GM23338 (cell line): ENCODE measurements around the gene ZNF740. TPM values are rescaled to one million over a fixed set of nuclear protein-coding genes. Genes with fewer than 3 reads are reported as not detected.

Experiments used
- ATAC-seq: fragments of 200-7000 bp; cut with Tn5 transposase; 3 replicates; pipeline ENCODE4 v1.9.1; 2020
- DNase-seq: peaks from one replicate; pipeline ENCODE4 v3.0.0-alpha.2; 2015; ENCODE audit warnings: low spot score
- H2AFZ ChIP-seq: fragments of 200-600 bp; sonication (generic); 2 replicates; pipeline ENCODE4 v1.8.0; 2016; ENCODE audit warnings: antibody characterized with exemption, mild to moderate bottlenecking, moderate library complexity
- H3F3A ChIP-seq: fragments of 200-600 bp; sonication (generic); replicated peaks from 2 replicates; pipeline ENCODE4 v1.8.0; 2017; ENCODE audit warnings: antibody characterized with exemption, mixed run types, low read depth
- H3K27ac ChIP-seq: fragments of 200-600 bp; sonication (generic); 2 replicates; pipeline ENCODE4 v1.6.1; 2016; ENCODE audit warnings: low read depth
- H3K27me3 ChIP-seq: fragments of 200-600 bp; sonication (generic); 2 replicates; pipeline ENCODE4 v1.8.0; 2016; ENCODE audit warnings: mild to moderate bottlenecking, mixed run types, moderate library complexity; ENCODE audit not compliant: insufficient read depth
- H3K36me3 ChIP-seq: fragments of 200-600 bp; sonication (generic); 2 replicates; pipeline ENCODE4 v1.8.0; 2016; ENCODE audit warnings: mild to moderate bottlenecking; ENCODE audit not compliant: insufficient read depth
- H3K4me1 ChIP-seq: fragments of 200-600 bp; sonication (generic); 2 replicates; pipeline ENCODE4 v1.8.0; 2016; ENCODE audit warnings: mild to moderate bottlenecking, moderate library complexity; ENCODE audit not compliant: insufficient read depth
- H3K4me2 ChIP-seq: fragments of 200-600 bp; sonication (generic); 2 replicates; pipeline ENCODE4 v1.7.1; 2017; ENCODE audit warnings: mixed run types
- H3K4me3 ChIP-seq: fragments of 200-600 bp; sonication (generic); 2 replicates; pipeline ENCODE4 v1.6.1; 2016; ENCODE audit warnings: mixed run types
- H3K79me2 ChIP-seq: fragments of 200-600 bp; sonication (generic); replicated peaks from 2 replicates; pipeline ENCODE4 v1.8.0; 2017; ENCODE audit warnings: mild to moderate bottlenecking; ENCODE audit not compliant: insufficient read depth
- H3K9me2 ChIP-seq: fragments of 200-600 bp; sonication (generic); 2 replicates; pipeline ENCODE4 v1.8.0; 2017; ENCODE audit not compliant: insufficient read depth
- H4K20me1 ChIP-seq: fragments of 200-600 bp; sonication (generic); replicated peaks from 2 replicates; pipeline ENCODE4 v1.8.0; 2017; ENCODE audit warnings: mild to moderate bottlenecking; ENCODE audit not compliant: insufficient read depth
- H3K27ac Mint-ChIP-seq: 2 replicates; pipeline ENCODE4 v1.8.0; 2020; ENCODE audit warnings: inconsistent platforms, mild to moderate bottlenecking, moderate library complexity, mixed read lengths
- H3K27me3 Mint-ChIP-seq: 3 replicates; pipeline ENCODE4 v1.8.0; 2022; ENCODE audit warnings: low read depth, mild to moderate bottlenecking, moderate library complexity, mixed read lengths, inconsistent platforms; ENCODE audit not compliant: insufficient read depth, poor library complexity
- H3K36me3 Mint-ChIP-seq: 3 replicates; pipeline ENCODE4 v1.8.0; 2021; ENCODE audit warnings: low read depth, mild to moderate bottlenecking, inconsistent platforms, moderate library complexity, mixed read lengths
- H3K4me1 Mint-ChIP-seq: 3 replicates; pipeline ENCODE4 v1.8.0; 2020; ENCODE audit warnings: mild to moderate bottlenecking, inconsistent platforms, mixed read lengths
- H3K4me3 Mint-ChIP-seq: 3 replicates; pipeline ENCODE4 v1.8.0; 2021; ENCODE audit warnings: moderate library complexity, mild to moderate bottlenecking, inconsistent platforms, mixed read lengths
- H3K9me3 Mint-ChIP-seq: 3 replicates; pipeline ENCODE4 v1.8.0; 2020; ENCODE audit warnings: moderate library complexity, mild to moderate bottlenecking, inconsistent platforms, mixed read lengths
- CREB1 ChIP-seq: fragments of 250-450 bp; sonication (Bioruptor Pico); IDR thresholded peaks from 2 replicates; pipeline ENCODE4 v1.5.0; 2020; ENCODE audit warnings: low read depth, mild to moderate bottlenecking, moderate library complexity
- EZH2 ChIP-seq: fragments of 200-600 bp; sonication (generic); IDR thresholded peaks from one replicate; pipeline ENCODE4 v1.8.0; 2017; ENCODE audit warnings: antibody characterized with exemption, mild to moderate bottlenecking, low read depth; ENCODE audit not compliant: unreplicated experiment
- EZH2phosphoT487 ChIP-seq: fragments of 200-600 bp; sonication (generic); IDR thresholded peaks from one replicate; pipeline ENCODE4 v1.8.1; 2018; ENCODE audit warnings: antibody characterized with exemption; ENCODE audit not compliant: unreplicated experiment
- NANOG ChIP-seq: IDR thresholded peaks from 2 replicates; pipeline ENCODE4 v1.6.1; 2016; ENCODE audit warnings: antibody characterized with exemption, borderline replicate concordance
- ZNF114 ChIP-seq: fragments of 250-450 bp; sonication (Bioruptor Pico); IDR thresholded peaks from 2 replicates; pipeline ENCODE4 v1.5.0; 2020; ENCODE audit warnings: mild to moderate bottlenecking, moderate library complexity
- polyA plus RNA-seq: library from polyadenylated mRNA; unstranded; fragments of >200 nt; fragmentation: Nextera tagmentation; extraction: Ambion mirVana; gene quantifications from 2 replicates; pipeline ENCODE4 v1.2.1, GENCODE V29; 2016
- total RNA-seq: library from RNA; depleted of rRNA; stranded (reverse); fragments of >200 nt; shearing (Covaris generic); gene quantifications from 2 replicates; pipeline ENCODE4 v1.2.3, GENCODE V29; 2014
- TF ChIP-seq, protein P1 (sequence below): IDR thresholded peaks from 2 replicates; pipeline ENCODE4 v1.6.1; 2016; ENCODE audit warnings: antibody characterized with exemption
- TF ChIP-seq, protein P2 (sequence below), 2 experiments: fragments of 200-600 bp in 1 of 2; sonication (generic) in 1 of 2; conservative IDR thresholded peaks; 2 replicates each; pipeline versions ENCODE4 v1.5.1 to v1.6.1; 2016 to 2017; ENCODE audit warnings: antibody characterized with exemption in 2 of 2, low read depth in 2 of 2, mild to moderate bottlenecking in 2 of 2, moderate library complexity in 1 of 2
- TF ChIP-seq, protein P3 (sequence below): fragments of 250-450 bp; sonication (Bioruptor Pico); IDR thresholded peaks from 2 replicates; pipeline ENCODE4 v1.5.0; 2020; ENCODE audit warnings: mild to moderate bottlenecking, moderate library complexity

ZNF740 gene
- total and polyA plus RNA-seq, 2 experiments from 2014 or later = 2.6 to 13.0 TPM

DNA sequence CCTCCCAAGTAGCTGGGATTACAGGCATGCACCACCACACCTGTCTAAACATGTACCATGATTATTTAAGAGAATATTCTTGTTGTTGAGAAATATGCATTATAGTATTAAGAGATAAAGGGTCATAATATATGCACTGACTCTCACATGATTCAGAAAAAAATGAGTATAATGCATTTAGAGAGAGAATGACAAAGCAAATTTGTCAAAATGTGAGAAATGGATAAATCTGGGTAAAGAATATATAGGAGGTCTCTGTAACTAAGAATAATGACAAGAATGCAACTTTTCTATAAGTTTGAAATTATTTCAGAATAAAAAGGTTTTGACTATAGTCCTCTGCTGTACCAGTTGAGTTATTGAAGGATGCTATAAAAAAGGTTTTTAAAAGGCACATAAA, 28.1 kb upstream of the ZNF740 start (continued):
- TF ChIP-seq, protein P1, sequence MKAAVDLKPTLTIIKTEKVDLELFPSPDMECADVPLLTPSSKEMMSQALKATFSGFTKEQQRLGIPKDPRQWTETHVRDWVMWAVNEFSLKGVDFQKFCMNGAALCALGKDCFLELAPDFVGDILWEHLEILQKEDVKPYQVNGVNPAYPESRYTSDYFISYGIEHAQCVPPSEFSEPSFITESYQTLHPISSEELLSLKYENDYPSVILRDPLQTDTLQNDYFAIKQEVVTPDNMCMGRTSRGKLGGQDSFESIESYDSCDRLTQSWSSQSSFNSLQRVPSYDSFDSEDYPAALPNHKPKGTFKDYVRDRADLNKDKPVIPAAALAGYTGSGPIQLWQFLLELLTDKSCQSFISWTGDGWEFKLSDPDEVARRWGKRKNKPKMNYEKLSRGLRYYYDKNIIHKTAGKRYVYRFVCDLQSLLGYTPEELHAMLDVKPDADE = no peak
- TF ChIP-seq EZH2 (no peak), EZH2phosphoT487 (no peak)

DNA sequence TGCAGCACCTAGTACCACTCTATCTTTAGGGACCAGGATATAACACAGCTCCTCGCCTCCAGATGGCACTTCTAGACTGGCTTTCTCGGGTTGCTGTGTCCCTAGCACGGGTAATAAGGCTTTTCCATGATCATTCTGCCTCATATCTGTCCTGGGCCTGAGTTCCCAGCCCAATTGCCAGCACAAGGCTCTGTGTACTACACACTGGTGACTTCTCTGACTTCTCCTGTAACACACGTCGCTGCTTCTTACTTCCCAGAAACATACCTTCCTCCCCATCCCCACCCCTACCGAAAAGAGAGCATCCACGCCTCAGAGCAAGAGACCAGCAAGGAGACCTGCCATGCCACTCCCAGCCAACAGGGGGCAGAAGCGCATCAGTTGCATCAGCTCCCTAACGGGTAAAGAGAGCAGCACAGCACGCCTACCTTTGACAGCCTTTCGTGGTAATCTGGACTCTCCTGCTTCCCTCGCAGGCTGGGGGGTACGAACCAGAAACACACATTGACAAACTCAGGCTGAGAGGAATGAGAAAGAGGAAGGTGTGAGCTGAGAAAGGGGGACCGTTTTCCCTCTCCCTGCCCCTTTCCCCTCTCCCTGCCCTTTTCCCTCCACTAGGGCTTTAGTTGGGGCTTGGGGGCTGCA, 21.2 kb upstream of the ZNF740 start:
- Histone ChIP-seq H3K4me2 (peak overlapping the region; percentile 74), H4K20me1 (no peaks in the 10 kb centered on the region), H3K79me2 (no peaks in the 10 kb centered on the region), H3K27me3 (peaks cover 34% of the 10 kb centered on the region), H3K4me3 (peak overlapping the region; percentile 29), H3K9me2 (no peaks in the 10 kb centered on the region), H3K36me3 (no peaks in the 10 kb centered on the region), H3K4me1 (peaks cover 4% of the 10 kb centered on the region; the same call in 1 of the 2 replicates), H3K27ac (no peak overlapping the region), H2AFZ (peak overlapping the region; percentile 44), H3F3A (0 out of 2 replicates have a peak, but pooled peaks cover 5% of the 10 kb centered on the region)
- TF ChIP-seq, protein P2, sequence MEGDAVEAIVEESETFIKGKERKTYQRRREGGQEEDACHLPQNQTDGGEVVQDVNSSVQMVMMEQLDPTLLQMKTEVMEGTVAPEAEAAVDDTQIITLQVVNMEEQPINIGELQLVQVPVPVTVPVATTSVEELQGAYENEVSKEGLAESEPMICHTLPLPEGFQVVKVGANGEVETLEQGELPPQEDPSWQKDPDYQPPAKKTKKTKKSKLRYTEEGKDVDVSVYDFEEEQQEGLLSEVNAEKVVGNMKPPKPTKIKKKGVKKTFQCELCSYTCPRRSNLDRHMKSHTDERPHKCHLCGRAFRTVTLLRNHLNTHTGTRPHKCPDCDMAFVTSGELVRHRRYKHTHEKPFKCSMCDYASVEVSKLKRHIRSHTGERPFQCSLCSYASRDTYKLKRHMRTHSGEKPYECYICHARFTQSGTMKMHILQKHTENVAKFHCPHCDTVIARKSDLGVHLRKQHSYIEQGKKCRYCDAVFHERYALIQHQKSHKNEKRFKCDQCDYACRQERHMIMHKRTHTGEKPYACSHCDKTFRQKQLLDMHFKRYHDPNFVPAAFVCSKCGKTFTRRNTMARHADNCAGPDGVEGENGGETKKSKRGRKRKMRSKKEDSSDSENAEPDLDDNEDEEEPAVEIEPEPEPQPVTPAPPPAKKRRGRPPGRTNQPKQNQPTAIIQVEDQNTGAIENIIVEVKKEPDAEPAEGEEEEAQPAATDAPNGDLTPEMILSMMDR (conservative IDR thresholded peaks at IDR 0.05; ENCODE audit: low read depth in 2 of 2) = peak; percentile 98
- TF ChIP-seq ZNF114 = no peak
- DNase-seq (peak; percentile 93), ATAC-seq (peak; percentile 96)
- no peaks in the 10 kb centered on the region for H3K36me3 Mint-ChIP-seq
- no peaks in the 10 kb centered on the region for H3K9me3 Mint-ChIP-seq
- H3K27ac Mint-ChIP-seq = no peak overlapping the region
- H3K27me3 Mint-ChIP-seq = peaks cover 25% of the 10 kb centered on the region
- H3K4me1 Mint-ChIP-seq = peaks cover 11% of the 10 kb centered on the region
- peak overlapping the region; percentile 43 for H3K4me3 Mint-ChIP-seq

DNA sequence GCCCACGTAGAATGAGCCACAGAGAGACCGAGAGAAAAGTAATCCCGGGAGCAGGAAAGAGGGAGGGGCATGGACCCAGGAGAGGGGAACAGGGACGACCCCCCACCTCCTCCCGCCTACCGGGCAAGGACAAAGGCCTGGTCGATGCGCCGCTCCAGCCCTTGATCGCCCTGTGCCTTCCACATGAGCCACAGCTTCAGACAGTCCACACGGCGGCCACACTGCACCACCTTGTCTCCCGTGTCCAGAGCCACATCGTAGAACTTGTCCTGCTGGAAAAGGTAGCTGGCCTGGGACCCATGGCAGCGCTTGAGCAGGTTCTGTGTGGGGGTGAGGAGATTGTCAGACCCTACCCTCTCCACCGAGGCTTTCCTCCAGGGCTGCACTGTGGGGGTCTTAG, 20.5 kb upstream of the ZNF740 start:
- DNase-seq (peak; percentile 44), ATAC-seq (peak; percentile 51)
- H3K4me3 Mint-ChIP-seq = peak overlapping the region; percentile 43; the same call in 2 of the 3 replicates
- Histone ChIP-seq H3K4me2 (peak overlapping the region; percentile 74), H2AFZ (peak overlapping the region; percentile 44), H3K36me3 (no peaks in the 10 kb centered on the region), H3K9me2 (no peaks in the 10 kb centered on the region), H3K79me2 (no peaks in the 10 kb centered on the region), H3K4me1 (peaks cover 4% of the 10 kb centered on the region; the same call in 1 of the 2 replicates), H3K27me3 (peaks cover 35% of the 10 kb centered on the region), H3K4me3 (peak overlapping the region; percentile 29; the same call in 1 of the 2 replicates), H4K20me1 (no peaks in the 10 kb centered on the region), H3K27ac (no peak overlapping the region), H3F3A (0 out of 2 replicates have a peak, but pooled peaks cover 5% of the 10 kb centered on the region)
- H3K9me3 Mint-ChIP-seq = no peaks in the 10 kb centered on the region
- peaks cover 25% of the 10 kb centered on the region for H3K27me3 Mint-ChIP-seq
- no peak overlapping the region for H3K27ac Mint-ChIP-seq
- H3K36me3 Mint-ChIP-seq = no peaks in the 10 kb centered on the region
- peaks cover 11% of the 10 kb centered on the region for H3K4me1 Mint-ChIP-seq
- TF ChIP-seq NANOG = no peak
- TF ChIP-seq CREB1 (CRISPR knock-in tag) = no peak
- TF ChIP-seq, protein P3, sequence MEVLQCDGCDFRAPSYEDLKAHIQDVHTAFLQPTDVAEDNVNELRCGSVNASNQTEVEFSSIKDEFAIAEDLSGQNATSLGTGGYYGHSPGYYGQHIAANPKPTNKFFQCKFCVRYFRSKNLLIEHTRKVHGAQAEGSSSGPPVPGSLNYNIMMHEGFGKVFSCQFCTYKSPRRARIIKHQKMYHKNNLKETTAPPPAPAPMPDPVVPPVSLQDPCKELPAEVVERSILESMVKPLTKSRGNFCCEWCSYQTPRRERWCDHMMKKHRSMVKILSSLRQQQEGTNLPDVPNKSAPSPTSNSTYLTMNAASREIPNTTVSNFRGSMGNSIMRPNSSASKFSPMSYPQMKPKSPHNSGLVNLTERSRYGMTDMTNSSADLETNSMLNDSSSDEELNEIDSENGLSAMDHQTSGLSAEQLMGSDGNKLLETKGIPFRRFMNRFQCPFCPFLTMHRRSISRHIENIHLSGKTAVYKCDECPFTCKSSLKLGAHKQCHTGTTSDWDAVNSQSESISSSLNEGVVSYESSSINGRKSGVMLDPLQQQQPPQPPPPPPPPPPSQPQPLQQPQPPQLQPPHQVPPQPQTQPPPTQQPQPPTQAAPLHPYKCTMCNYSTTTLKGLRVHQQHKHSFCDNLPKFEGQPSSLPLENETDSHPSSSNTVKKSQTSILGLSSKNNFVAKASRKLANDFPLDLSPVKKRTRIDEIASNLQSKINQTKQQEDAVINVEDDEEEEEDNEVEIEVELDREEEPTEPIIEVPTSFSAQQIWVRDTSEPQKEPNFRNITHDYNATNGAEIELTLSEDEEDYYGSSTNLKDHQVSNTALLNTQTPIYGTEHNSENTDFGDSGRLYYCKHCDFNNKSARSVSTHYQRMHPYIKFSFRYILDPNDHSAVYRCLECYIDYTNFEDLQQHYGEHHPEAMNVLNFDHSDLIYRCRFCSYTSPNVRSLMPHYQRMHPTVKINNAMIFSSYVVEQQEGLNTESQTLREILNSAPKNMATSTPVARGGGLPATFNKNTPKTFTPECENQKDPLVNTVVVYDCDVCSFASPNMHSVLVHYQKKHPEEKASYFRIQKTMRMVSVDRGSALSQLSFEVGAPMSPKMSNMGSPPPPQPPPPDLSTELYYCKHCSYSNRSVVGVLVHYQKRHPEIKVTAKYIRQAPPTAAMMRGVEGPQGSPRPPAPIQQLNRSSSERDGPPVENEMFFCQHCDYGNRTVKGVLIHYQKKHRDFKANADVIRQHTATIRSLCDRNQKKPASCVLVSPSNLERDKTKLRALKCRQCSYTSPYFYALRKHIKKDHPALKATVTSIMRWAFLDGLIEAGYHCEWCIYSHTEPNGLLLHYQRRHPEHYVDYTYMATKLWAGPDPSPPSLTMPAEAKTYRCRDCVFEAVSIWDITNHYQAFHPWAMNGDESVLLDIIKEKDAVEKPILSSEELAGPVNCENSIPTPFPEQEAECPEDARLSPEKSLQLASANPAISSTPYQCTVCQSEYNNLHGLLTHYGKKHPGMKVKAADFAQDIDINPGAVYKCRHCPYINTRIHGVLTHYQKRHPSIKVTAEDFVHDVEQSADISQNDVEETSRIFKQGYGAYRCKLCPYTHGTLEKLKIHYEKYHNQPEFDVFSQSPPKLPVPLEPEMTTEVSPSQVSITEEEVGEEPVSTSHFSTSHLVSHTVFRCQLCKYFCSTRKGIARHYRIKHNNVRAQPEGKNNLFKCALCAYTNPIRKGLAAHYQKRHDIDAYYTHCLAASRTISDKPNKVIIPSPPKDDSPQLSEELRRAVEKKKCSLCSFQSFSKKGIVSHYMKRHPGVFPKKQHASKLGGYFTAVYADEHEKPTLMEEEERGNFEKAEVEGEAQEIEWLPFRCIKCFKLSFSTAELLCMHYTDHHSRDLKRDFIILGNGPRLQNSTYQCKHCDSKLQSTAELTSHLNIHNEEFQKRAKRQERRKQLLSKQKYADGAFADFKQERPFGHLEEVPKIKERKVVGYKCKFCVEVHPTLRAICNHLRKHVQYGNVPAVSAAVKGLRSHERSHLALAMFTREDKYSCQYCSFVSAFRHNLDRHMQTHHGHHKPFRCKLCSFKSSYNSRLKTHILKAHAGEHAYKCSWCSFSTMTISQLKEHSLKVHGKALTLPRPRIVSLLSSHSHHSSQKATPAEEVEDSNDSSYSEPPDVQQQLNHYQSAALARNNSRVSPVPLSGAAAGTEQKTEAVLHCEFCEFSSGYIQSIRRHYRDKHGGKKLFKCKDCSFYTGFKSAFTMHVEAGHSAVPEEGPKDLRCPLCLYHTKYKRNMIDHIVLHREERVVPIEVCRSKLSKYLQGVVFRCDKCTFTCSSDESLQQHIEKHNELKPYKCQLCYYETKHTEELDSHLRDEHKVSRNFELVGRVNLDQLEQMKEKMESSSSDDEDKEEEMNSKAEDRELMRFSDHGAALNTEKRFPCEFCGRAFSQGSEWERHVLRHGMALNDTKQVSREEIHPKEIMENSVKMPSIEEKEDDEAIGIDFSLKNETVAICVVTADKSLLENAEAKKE (CRISPR knock-in tag) = no peak
